HEK293 (cell line): Measurements from ENCODE around the gene ZBTB48.

Experiments
- CTCF ChIA-PET: fragments of 350-600 bp; formaldehyde crosslinking; extraction: SDS; loops from one replicate; lab custom pipeline; 2021; ENCODE audit warnings: antibody characterized with exemption; lab: Yijun Ruan, JAX
- POLR2A ChIA-PET: fragments of 300-600 bp; formaldehyde crosslinking; extraction: SDS; loops from one replicate; lab custom pipeline; 2020; ENCODE audit warnings: antibody characterized with exemption, inconsistent platforms; lab: Yijun Ruan, JAX
- H3K27ac ChIP-seq: fragments of 200-500 bp; sonication (Bioruptor generic); 2 replicates; pipeline ENCODE4 v1.5.1; 2014; ENCODE audit warnings: low read depth, low read length, control low read depth, inconsistent platforms; ENCODE audit errors: extremely low read depth
- H3K36me3 ChIP-seq, 2 experiments: fragments of 200-500 bp in 1 of 2; sonication (Bioruptor generic) in 1 of 2; 1 replicate in 1 of 2; 2 replicates in 1 of 2; pipeline ENCODE4 v1.5.1; 2014 to 2017; ENCODE audit warnings: inconsistent platforms in 2 of 2, low read length in 2 of 2; ENCODE audit not compliant: control insufficient read depth in 2 of 2, insufficient read depth in 1 of 2
- H3K4me1 ChIP-seq: fragments of 200-500 bp; sonication (Bioruptor generic); 2 replicates; pipeline ENCODE4 v1.5.1; 2014; ENCODE audit warnings: mild to moderate bottlenecking, low read length, inconsistent platforms; ENCODE audit not compliant: control insufficient read depth, insufficient read depth
- H3K4me3 ChIP-seq: 2 replicates; pipeline ENCODE4 v1.5.1; 2011; ENCODE audit warnings: low read depth, mild to moderate bottlenecking, control low read depth, low read length, moderate library complexity
- H3K9me3 ChIP-seq: fragments of 200-500 bp; sonication (Bioruptor generic); 2 replicates; pipeline ENCODE4 v1.5.1; 2014; ENCODE audit warnings: low read depth, low read length, inconsistent platforms; ENCODE audit not compliant: control insufficient read depth, insufficient read depth
- GLI2 ChIP-seq: fragments of 450-650 bp; formaldehyde crosslinking; IDR thresholded peaks from 2 replicates; pipeline ENCODE4; 2017; ENCODE audit warnings: missing biosample characterization, missing genetic modification characterization, low read depth, borderline replicate concordance
- GLIS1 ChIP-seq: fragments of 450-650 bp; formaldehyde crosslinking; IDR thresholded peaks from 2 replicates; pipeline ENCODE4 v1.5.1; 2016; ENCODE audit warnings: missing biosample characterization, missing genetic modification characterization
- GLIS2 ChIP-seq: fragments of 450-650 bp; formaldehyde crosslinking; IDR thresholded peaks from 2 replicates; pipeline ENCODE4 v1.5.1; 2016; ENCODE audit warnings: missing biosample characterization, missing genetic modification characterization
- KLF7 ChIP-seq: fragments of 450-650 bp; formaldehyde crosslinking; IDR thresholded peaks from 2 replicates; pipeline ENCODE4 v1.5.1; 2016; ENCODE audit warnings: missing biosample characterization, missing genetic modification characterization, borderline replicate concordance
- KLF9 ChIP-seq: fragments of 450-650 bp; formaldehyde crosslinking; IDR thresholded peaks from 2 replicates; pipeline ENCODE4 v1.5.1; 2016; ENCODE audit warnings: missing biosample characterization, missing genetic modification characterization, low read depth
- WT1 ChIP-seq: fragments of 450-650 bp; formaldehyde crosslinking; IDR thresholded peaks from 2 replicates; pipeline ENCODE4 v1.5.1; 2016; ENCODE audit warnings: missing biosample characterization, missing genetic modification characterization
- ZBTB20 ChIP-seq: fragments of 450-650 bp; formaldehyde crosslinking; IDR thresholded peaks from 2 replicates; pipeline ENCODE4 v1.5.1; 2016; ENCODE audit warnings: missing biosample characterization, missing genetic modification characterization
- ZBTB48 ChIP-seq: fragments of 450-650 bp; formaldehyde crosslinking; IDR thresholded peaks from 2 replicates; pipeline ENCODE4 v1.5.1; 2016; ENCODE audit warnings: missing biosample characterization, missing genetic modification characterization
- ZNF10 ChIP-seq: fragments of 450-650 bp; formaldehyde crosslinking; IDR thresholded peaks from 2 replicates; pipeline ENCODE4 v1.5.1; 2017; ENCODE audit warnings: missing biosample characterization, missing genetic modification characterization
- ZNF112 ChIP-seq: fragments of 450-650 bp; formaldehyde crosslinking; IDR thresholded peaks from 2 replicates; pipeline ENCODE4 v1.5.0; 2017; ENCODE audit warnings: missing biosample characterization, missing genetic modification characterization
- ZNF292 ChIP-seq: fragments of 450-650 bp; formaldehyde crosslinking; IDR thresholded peaks from 2 replicates; pipeline ENCODE4 v1.5.1; 2016; ENCODE audit warnings: low read depth, missing biosample characterization, missing genetic modification characterization, borderline replicate concordance
- ZNF433 ChIP-seq: fragments of 450-650 bp; formaldehyde crosslinking; IDR thresholded peaks from 2 replicates; pipeline ENCODE4 v1.5.1; 2016; ENCODE audit warnings: missing biosample characterization, missing genetic modification characterization, low read depth
- ZNF571 ChIP-seq: fragments of 450-650 bp; formaldehyde crosslinking; IDR thresholded peaks from 2 replicates; pipeline ENCODE4 v1.5.0; 2017; ENCODE audit warnings: missing biosample characterization, missing genetic modification characterization
- ZNF600 ChIP-seq: fragments of 450-650 bp; formaldehyde crosslinking; IDR thresholded peaks from 2 replicates; pipeline ENCODE4 v1.5.1; 2016; ENCODE audit warnings: missing biosample characterization, missing genetic modification characterization
- ZNF654 ChIP-seq: fragments of 450-650 bp; formaldehyde crosslinking; IDR thresholded peaks from 2 replicates; pipeline ENCODE4 v1.5.1; 2016; ENCODE audit warnings: low read depth, missing biosample characterization, missing genetic modification characterization
- ZNF747 ChIP-seq: fragments of 450-650 bp; formaldehyde crosslinking; IDR thresholded peaks from 2 replicates; pipeline ENCODE4 v1.5.1; 2016; ENCODE audit warnings: missing biosample characterization, missing genetic modification characterization
- ZNF785 ChIP-seq: fragments of 450-650 bp; formaldehyde crosslinking; IDR thresholded peaks from 2 replicates; pipeline ENCODE4 v1.5.1; 2016; ENCODE audit warnings: missing biosample characterization, missing genetic modification characterization
- ZNF830 ChIP-seq: fragments of 450-650 bp; IDR thresholded peaks from 2 replicates; pipeline ENCODE4 v1.5.0; 2018; ENCODE audit warnings: missing biosample characterization, missing genetic modification characterization, low read depth, mild to moderate bottlenecking, moderate library complexity
- ZSCAN30 ChIP-seq: fragments of 450-650 bp; IDR thresholded peaks from 2 replicates; pipeline ENCODE4 v1.5.1; 2018; ENCODE audit warnings: missing biosample characterization, mild to moderate bottlenecking, missing genetic modification characterization, moderate library complexity
- TF ChIP-seq, protein P1 (sequence below): fragments of 450-650 bp; formaldehyde crosslinking; IDR thresholded peaks from 2 replicates; pipeline ENCODE4 v1.5.1; 2016; ENCODE audit warnings: missing biosample characterization, missing genetic modification characterization
- TF ChIP-seq, protein P2 (sequence below): fragments of 450-650 bp; formaldehyde crosslinking; IDR thresholded peaks from 2 replicates; pipeline ENCODE4 v1.5.1; 2016; ENCODE audit warnings: missing biosample characterization, missing genetic modification characterization
- TF ChIP-seq, protein P3 (sequence below): fragments of 450-650 bp; formaldehyde crosslinking; conservative IDR thresholded peaks from 2 replicates; pipeline ENCODE4 v1.5.1; 2016; ENCODE audit warnings: low read depth, missing biosample characterization, missing genetic modification characterization

Gene ZBTB48

GRCh38 chr1:6613361-6614018, 33.7 kb downstream of the ZBTB48 start, which contains the start of gene PHF13 (continued):
- TF ChIP-seq GLIS1 (tag by site-specific recombination) (peak; percentile 73), ZNF654 (tag by site-specific recombination) (no peak), ZNF433 (tag by site-specific recombination) (no peak), GLIS2 (tag by site-specific recombination) (peak; percentile 60; the same call in 1 of the 2 replicates), KLF7 (tag by site-specific recombination) (peak; percentile 71; the same call in 1 of the 2 replicates), WT1 (tag by site-specific recombination) (peak; percentile 15; the same call in 1 of the 2 replicates), ZSCAN30 (tag by site-specific recombination) (peak; percentile 30; the same call in 1 of the 2 replicates), ZNF830 (tag by site-specific recombination) (no peak)
- TF ChIP-seq, protein P1, sequence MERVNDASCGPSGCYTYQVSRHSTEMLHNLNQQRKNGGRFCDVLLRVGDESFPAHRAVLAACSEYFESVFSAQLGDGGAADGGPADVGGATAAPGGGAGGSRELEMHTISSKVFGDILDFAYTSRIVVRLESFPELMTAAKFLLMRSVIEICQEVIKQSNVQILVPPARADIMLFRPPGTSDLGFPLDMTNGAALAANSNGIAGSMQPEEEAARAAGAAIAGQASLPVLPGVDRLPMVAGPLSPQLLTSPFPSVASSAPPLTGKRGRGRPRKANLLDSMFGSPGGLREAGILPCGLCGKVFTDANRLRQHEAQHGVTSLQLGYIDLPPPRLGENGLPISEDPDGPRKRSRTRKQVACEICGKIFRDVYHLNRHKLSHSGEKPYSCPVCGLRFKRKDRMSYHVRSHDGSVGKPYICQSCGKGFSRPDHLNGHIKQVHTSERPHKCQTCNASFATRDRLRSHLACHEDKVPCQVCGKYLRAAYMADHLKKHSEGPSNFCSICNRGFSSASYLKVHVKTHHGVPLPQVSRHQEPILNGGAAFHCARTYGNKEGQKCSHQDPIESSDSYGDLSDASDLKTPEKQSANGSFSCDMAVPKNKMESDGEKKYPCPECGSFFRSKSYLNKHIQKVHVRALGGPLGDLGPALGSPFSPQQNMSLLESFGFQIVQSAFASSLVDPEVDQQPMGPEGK: peak; percentile 75
- TF ChIP-seq, protein P2, sequence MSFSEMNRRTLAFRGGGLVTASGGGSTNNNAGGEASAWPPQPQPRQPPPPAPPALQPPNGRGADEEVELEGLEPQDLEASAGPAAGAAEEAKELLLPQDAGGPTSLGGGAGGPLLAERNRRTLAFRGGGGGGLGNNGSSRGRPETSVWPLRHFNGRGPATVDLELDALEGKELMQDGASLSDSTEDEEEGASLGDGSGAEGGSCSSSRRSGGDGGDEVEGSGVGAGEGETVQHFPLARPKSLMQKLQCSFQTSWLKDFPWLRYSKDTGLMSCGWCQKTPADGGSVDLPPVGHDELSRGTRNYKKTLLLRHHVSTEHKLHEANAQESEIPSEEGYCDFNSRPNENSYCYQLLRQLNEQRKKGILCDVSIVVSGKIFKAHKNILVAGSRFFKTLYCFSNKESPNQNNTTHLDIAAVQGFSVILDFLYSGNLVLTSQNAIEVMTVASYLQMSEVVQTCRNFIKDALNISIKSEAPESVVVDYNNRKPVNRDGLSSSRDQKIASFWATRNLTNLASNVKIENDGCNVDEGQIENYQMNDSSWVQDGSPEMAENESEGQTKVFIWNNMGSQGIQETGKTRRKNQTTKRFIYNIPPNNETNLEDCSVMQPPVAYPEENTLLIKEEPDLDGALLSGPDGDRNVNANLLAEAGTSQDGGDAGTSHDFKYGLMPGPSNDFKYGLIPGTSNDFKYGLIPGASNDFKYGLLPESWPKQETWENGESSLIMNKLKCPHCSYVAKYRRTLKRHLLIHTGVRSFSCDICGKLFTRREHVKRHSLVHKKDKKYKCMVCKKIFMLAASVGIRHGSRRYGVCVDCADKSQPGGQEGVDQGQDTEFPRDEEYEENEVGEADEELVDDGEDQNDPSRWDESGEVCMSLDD (tag by site-specific recombination): peak; percentile 40; the same call in 1 of the 2 replicates

DNA sequence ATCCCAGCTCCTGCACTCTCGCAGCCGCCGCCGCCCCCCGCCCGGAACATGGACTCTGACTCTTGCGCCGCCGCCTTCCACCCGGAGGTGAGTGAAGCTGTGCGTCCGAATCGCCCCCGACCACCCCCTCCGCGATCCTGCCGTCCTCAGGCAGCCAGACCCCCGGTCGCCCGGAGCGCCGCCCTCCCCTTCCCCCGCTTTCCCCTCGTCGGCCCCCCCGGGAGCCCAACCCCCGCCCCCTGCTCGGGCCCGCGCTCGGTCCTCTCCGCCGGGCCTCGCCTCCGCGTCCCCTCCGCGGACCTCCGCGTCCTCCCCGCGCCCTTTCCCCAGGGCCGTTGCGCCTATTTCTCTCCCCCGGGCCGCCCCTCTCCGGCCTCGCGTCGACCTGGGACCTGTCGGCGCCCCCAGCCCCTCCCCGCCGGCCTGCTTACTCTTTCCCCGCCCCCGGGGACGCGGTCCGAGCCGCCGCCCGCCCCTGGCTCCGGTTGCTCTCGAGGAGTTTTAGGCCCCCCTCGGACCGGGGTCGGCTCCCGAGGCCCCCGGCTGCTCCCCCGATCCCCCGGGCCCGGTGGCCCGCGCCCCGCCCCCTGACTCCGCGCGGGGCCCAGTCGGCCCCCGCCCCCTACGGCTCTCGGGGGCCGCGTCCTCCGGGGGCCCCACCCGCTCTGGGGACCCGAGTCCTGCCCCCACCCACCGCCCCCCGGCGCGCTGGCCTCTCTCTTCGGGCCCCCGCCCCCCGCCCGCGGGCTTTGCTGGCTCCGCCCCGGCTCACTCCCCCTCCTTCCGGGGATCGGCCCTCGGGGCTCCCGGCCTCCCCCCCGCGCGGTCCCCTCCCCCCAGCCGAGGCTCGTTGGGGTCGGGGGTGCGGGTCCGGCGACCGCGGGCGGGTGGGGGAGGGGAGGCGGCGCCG, 34.5 kb downstream of the ZBTB48 start:
- ChIA-PET CTCF (interaction anchor here (0.6 kb wide), 1 partner anchor 120 kb away, joined by 3 read pairs; no protein-coding TSS in a partner anchor), POLR2A (interaction anchor here (1.1 to 1.2 kb wide), 4 partner anchors 10 to 34 kb away, joined by 5 to 10 read pairs (median 6); partner anchors contain the start of genes THAP3 and ZBTB48)
- Histone ChIP-seq H3K4me3 (peak overlapping the region; percentile 88), H3K9me3 (no peaks in the 10 kb centered on the region), H3K36me3 (peaks cover 18 to 30% of the 10 kb centered on the region in 2 experiments; a peak in 2 of 3 replicates), H3K4me1 (peaks cover 2% of the 10 kb centered on the region; the same call in 1 of the 2 replicates), H3K27ac (peak overlapping the region; percentile 91)
- TF ChIP-seq ZNF292 (no peak), ZNF571 (tag by site-specific recombination) (no peak), ZNF747 (tag by site-specific recombination) (no peak), ZNF112 (tag by site-specific recombination) (no peak), GLIS1 (tag by site-specific recombination) (0 out of 2 replicates have a peak, but pooled peaks have one; percentile 25), ZNF600 (tag by site-specific recombination) (0 out of 2 replicates have a peak, but pooled peaks have one; percentile 3), ZBTB48 (tag by site-specific recombination) (0 out of 2 replicates have a peak, but pooled peaks have one; percentile 8), GLIS2 (tag by site-specific recombination) (peak; percentile 43; the same call in 1 of the 2 replicates), ZNF654 (tag by site-specific recombination) (no peak), KLF9 (tag by site-specific recombination) (peak; percentile 10; the same call in 1 of the 2 replicates), ZNF785 (no peak), ZBTB20 (tag by site-specific recombination) (peak; percentile 33), GLI2 (tag by site-specific recombination) (no peak), ZNF10 (tag by site-specific recombination) (no peak)
- TF ChIP-seq, protein P3, sequence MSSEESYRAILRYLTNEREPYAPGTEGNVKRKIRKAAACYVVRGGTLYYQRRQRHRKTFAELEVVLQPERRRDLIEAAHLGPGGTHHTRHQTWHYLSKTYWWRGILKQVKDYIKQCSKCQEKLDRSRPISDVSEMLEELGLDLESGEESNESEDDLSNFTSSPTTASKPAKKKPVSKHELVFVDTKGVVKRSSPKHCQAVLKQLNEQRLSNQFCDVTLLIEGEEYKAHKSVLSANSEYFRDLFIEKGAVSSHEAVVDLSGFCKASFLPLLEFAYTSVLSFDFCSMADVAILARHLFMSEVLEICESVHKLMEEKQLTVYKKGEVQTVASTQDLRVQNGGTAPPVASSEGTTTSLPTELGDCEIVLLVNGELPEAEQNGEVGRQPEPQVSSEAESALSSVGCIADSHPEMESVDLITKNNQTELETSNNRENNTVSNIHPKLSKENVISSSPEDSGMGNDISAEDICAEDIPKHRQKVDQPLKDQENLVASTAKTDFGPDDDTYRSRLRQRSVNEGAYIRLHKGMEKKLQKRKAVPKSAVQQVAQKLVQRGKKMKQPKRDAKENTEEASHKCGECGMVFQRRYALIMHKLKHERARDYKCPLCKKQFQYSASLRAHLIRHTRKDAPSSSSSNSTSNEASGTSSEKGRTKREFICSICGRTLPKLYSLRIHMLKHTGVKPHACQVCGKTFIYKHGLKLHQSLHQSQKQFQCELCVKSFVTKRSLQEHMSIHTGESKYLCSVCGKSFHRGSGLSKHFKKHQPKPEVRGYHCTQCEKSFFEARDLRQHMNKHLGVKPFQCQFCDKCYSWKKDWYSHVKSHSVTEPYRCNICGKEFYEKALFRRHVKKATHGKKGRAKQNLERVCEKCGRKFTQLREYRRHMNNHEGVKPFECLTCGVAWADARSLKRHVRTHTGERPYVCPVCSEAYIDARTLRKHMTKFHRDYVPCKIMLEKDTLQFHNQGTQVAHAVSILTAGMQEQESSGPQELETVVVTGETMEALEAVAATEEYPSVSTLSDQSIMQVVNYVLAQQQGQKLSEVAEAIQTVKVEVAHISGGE (tag by site-specific recombination): 0 out of 2 replicates have a peak, but pooled peaks have one; percentile 24
- TF ChIP-seq, protein P1: peak; percentile 17; the same call in 1 of the 2 replicates
